NCI-H2227 (cell line): Measurements from ENCODE around the gene S100A3.
"Not testable (repeated sequence)": the region's sequence is repeated elsewhere in the genome, so short reads cannot be mapped to it uniquely, and the experiment has no call there.

ENCODE experiments used
- DNase-seq: peaks from one replicate; lab custom pipeline; 2025; ENCODE audit not compliant: unreplicated experiment; lab: John Stamatoyannopoulos, UW

S100A3 gene, protein sequence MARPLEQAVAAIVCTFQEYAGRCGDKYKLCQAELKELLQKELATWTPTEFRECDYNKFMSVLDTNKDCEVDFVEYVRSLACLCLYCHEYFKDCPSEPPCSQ

DNA sequence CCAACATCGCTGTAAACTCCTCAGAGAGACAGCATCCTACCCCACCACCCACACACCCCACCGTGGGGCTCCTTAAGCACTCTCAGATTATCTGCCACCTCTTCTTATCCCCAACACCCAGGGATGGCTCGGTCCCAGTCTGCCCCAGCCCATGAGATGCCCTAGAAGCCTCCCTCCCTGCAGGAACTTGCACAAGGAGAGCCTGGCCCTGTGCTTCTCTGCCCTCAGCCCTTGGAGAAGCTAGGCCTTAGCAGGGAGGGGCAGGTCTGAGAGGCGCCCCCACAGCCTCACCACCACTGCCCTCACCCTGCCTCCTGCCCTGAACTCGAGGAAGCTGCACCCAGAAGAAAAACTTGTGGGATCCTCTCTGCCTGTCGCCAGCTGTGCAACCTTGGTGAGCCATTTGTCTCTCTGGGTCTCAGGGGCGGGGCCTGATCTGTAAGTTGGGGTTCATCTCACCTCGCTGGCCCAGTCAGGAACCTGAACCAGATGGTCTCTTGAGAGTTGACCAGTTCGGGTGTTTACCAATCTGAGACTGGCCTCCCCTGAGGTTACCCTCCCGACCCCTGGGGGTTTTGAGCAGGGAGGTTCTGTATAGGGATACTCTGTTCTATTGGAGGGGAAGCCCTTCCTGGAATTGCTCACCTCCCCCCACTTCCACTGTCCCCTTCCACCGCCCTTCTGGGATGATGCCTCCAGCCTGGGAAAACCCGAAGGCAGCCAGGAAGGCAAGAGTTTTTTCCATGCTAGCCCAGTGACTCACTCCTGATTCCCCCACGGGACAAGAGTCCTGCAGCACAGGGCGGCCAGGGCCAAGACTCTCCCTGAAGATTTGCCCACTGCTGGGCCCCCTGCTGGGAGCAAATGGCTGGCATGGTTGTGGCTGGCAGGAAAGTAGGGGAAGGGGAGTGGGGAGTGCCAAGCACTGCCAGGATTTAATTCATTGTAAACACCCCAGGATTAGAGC lies at the start of gene S100A3:
Gene S100A3, minus strand, starts transcription at position 537 of the 967 bp plus-strand sequence. CDS start 773 bp downstream, outside the sequence.
- no peak for DNase-seq

DNA sequence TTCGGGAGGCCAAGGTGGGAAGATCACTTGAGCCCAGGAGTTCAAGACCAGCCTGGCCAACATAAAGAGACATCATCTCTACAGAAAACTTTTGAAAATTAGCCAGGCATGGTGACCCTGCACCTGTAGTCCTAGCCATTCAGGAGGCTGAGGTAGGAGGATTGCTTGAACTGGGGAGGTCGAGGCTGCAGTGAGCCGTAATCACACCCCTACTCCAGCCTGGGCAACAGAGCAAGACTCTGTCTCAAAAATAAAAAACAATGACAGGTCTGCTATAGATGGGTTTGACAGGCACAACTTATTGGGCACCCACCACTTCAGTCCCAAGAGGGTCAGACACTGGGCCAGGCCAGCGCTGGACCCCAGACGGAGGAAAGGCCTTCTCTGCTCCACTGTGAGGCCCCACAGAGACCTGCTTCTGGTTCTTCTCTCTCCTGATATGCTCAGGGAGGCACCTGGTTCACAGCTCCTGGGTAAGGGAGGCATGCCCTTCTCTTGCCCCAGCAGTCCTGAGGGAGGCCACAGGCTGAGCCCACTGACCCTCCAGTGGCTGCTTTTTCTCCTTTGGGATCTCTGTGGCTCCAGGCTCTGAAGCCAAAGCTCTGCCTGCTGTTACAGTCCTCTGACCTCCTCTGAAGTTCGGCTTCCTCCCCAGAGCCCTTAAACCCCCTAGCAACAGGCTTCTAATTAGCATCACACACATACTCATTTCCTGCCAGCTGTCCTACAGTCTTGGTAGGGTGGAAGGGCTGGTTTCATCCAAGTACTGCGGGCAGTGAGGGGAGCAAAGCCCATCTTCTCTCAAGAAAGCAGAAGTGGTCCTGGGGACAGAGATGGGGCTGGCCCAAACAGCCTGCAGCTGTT lies 49.5 kb upstream of the S100A3 start:
- DNase-seq, result no peak

DNA sequence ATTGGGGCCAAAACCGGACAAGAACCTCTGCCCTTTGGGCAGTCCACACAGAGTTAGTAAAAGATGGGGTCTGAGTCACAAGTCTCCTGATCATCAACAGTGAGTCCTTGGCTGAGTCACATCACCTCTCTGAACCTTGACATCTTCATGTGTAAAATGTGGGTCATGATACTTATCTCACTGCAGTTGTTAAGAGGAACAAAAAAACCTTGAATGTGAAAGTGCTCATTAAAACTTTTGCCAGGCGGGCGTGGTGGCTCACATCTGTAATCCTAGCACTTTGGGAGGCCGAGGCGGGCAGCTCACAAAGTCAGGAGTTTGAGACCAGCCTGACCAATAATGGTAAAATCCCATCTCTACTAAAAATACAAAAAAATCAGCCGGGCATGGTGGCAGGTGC lies 48.1 kb upstream of the S100A3 start:
- DNase-seq, result no peak

DNA sequence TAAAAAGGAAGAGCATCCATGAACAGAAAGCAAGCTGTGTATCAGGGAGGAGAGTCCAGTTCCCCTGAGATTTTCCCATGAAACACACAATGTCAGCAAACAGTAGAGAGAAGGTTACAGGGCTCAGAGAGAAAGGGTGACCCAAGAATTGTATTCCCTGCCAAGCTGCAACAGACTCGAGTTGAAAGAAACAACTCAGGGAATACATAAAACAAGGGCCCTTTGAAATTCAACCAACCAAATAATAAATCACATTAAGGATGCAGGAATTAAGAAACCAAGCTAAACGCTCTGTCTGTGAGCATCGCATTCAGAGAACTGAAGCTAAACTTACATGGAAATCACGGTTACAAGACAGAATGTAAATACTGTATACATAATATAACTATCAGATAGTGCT lies 43.7 kb upstream of the S100A3 start:
- no peak for DNase-seq

DNA sequence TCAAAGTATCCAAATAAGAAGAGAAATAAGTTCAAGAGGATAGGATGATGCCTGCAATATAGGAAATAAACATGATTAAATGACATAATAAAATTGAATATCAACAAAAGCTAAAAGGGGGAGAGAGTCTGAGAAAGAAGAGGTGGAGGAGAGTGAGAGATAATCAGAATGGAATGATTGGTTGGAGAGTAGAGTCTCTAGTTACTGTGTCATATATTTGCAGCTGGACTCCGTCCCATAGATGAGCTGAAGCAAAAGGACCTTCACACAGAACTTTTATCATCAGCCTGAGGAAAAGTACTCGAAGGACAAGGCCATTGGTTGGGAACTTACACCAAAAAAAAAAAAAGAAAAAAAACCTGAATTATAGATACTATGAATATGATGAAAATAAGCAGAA lies 39.4 kb upstream of the S100A3 start:
- DNase-seq, result no peak

DNA sequence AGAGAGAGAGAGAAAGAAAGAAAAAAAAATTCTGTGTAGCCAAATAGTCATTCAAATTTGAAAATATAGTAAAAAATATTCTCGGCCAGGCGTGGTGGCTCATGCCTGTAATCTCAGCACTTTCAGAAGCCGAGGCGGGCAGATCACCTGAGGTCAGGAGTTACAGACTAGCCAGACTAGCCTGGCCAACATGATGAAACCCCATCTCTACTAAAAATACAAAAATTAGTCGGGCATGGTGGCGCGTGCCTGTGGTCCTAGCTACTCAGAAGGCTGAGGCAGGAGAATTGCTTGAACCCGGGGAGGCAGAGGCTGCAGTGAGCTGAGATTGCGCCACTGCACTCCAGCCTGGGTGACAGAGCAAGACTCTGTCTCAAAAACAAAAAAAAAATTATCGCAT lies 39.0 kb upstream of the S100A3 start:
- DNase-seq, result not testable (repeated sequence)

DNA sequence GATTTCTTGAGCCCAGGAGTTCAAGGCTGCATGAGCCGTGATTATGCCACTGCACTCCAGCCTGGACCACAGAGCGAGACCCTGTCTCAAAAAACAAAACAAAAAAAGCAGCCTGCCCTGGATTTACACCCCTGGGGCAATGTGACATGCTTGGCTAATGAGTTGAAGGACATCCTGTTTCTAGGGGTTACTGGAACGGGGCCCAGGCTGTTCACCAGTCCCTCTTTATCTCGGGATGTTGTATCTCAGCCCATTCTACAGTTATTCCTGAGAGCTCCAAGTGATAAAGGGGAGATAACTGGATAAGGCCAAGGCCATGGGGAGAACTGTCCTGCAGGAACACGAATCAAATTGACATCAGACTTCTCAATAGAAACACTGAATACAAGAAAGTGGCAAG lies 38.3 kb upstream of the S100A3 start:
- no peak for DNase-seq

DNA sequence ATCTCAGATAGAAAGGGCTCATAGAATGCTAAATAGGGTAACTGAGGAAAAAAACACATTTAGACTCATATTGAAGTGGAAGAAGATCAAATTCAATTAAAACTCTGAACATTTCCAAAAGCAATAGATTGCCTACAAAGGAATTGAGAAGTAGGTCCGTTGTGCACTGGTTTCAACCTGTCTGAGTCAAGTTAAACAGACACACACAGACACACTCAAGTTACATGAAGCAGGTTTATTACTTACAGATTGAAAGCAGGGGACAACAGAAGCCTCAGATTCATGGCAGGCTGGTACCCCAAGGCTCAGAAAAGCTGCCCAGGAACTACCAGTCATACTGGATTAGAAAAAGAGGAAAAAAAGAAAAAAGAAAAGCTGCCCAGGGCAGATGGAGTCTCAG lies 37.3 kb upstream of the S100A3 start:
- DNase-seq, result no peak

DNA sequence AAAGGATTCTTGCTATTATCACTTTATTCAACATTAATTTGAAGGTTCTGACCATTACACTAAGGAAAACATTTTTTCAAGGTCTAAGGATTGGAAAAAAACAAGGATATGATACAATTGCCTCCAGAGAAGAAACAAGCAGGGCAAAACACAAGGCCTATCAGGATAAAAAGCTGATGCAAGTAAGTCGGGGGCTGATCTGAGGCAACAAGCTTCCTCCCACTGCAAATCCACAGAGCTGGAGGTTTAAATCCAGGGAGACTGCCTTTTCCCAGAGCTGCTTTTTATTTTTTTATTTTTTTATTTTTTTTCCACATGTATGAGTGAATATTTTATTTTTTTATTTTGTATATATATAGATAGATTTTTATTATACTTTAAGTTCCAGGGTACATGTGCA lies 35.9 kb upstream of the S100A3 start:
- DNase-seq, result no peak

DNA sequence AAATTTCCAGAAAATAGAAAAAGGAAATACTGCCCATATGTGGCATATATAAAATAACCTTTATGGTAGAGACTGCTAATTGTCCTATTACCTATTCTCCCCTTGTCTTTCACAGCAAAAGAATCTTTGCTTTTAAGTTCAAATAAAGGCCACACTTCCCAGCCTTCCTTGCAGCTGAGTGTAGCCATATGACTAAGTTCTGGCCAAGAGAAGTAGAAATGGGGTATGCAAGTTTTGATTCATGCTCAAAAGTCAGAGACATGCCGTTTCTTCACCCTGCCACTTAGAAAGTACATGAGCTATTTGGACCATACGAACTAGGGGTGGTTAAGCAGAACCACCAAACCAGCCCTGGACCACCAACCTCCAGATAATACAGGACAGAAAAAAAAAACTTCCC lies 34.9 kb upstream of the S100A3 start:
- no peak for DNase-seq

DNA sequence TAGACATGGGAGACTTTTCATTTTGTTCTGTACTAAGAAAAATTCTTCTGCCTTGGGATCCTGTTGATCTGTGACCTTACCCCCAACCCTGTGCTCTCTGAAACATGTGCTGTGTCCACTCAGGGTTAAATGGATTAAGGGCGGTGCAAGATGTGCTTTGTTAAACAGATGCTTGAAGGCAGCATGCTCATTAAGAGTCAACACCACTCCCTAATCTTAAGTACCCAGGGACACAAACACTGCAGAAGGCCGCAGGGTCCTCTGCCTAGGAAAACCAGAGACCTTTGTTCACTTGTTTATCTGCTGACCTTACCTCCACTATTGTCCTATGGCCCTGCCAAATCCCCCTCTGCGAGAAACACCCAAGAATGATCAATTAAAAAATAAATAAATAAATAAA lies 34.5 kb upstream of the S100A3 start:
- not testable (repeated sequence) for DNase-seq

DNA sequence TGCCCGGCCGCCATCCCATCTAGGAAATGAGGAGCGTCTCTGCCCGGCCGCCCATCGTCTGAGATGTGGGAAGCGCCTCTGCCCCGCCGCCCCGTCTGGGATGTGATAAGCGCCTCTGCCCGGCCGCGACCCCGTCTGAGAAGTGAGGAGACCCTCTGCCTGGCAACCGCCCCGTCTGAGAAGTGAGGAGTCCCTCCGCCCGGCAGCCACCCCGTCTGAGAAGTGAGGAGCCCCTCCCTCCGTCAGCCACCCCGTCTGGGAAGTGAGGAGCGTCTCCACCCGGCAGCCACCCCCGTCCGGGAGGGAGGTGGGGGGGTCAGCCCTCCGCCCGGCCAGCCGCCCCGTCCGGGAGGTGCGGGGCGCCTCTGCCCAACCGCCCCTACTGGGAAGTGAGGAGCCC lies 33.8 kb upstream of the S100A3 start:
- DNase-seq, result not testable (repeated sequence)

DNA sequence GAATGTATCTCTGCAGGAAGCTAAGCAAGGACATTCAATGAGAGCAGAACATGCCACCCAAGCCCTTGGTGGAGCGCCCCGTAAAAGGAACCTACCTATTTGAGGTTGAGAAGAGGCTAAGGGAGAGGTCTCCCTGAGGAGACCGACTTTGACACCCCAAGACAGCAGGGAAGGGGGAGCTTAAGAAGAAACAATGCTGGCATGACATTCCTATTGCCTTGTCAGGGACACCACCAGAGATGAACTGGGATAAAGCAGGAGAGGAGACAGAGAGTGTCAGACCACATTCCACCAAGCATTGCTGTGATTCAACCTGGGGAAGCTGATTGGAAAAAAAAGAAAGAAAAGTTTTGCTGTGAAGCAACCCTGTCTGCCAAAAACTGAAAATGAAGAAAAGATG lies 29.9 kb upstream of the S100A3 start:
- no peak for DNase-seq

DNA sequence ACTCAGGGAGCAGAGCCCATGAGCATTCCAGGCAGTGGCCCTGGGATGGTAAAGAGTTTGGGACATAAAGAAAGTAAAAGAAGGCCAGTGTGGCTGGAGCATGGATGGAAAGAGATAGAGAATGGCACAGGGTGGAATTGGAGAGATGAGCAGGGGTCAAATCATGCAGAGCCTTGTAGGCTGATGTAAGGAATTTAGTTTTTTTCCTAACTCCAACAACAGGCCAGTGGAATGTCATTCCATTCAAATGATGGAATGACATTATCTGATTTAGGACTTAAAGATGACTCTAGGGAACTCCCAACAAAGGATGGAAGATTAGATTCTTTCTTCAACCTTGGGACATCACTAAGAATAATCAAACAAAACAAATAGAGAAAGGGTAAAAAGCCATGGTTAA lies 29.4 kb upstream of the S100A3 start:
- no peak for DNase-seq

DNA sequence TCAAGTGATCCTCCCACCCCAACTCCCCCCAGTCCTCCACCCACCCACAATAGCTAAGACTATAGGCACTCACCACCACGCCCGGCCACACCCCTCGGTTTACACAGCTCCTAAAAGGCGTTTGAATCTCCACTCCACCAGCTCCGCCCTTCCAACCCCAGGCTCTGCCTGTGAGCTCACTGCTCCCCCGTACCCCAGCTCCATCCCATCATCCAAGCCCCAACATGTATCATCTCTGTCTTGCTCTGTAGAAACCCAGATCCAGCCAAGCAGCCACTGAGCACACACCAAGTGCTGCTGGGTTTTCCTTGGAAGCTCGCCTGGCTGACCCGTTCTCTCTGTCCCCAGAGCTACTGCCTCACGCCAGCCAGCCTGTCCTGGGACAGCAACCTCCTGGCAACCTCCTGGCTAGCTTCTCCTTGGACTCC lies 28.6 kb upstream of the S100A3 start:
- DNase-seq, result peak; percentile 57

DNA sequence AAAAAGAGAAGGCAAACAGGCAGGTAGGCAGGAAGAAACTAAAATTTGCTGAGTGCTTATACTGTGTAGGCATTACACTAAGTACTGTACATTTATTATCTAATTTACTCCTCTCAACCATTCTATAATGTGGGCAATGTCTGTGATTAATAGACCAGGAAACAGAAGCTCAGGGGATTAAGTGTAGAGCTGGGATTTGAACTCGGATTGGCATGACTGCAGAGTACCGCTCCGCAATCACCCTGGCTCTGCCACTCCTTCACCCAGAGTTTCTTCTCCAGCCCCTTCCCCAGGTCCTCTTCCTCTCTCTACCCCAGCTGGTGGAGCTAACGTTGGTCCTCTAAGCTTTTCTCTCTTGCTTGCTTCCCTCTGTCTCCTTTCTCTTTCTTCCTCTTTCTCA lies 28.1 kb upstream of the S100A3 start:
- no peak for DNase-seq

DNA sequence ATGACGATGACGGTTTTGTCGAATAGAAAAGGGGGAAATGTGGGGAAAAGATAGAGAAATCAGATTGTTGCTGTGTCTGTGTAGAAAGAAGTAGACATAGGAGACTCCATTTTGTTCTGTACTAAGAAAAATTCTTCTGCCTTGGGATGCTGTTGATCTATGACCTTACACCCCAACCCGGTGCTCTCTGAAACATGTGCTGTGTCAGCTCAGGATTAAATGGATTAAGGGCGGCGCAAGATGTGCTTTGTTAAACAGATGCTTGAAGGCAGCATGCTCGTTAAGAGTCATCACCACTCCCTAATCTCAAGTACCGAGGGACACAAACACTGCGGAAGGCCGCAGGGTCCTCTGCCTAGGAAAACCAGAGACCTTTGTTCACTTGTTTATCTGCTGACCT lies 26.4 kb upstream of the S100A3 start:
- DNase-seq, result not testable (repeated sequence)

DNA sequence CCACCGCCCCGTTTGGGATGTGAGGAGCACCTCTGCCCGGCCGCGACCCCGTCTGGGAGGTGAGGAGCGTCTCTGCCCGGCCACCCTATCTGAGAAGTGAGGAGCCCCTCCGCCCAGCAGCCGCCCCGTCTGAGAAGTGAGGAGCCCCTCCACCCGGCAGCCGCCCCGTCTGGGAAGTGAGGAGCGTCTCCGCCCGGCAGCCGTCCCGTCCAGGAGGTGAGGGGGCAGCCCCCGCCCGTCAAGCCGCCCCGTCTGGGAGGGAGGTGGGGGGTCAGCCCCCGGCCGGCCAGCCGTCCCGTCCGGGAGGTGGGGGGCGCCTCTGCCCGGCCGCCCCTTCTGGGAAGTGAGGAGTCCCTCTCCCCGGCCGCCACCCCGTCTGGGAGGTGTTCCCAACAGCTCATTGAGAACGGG lies 26.0 kb upstream of the S100A3 start:
- not testable (repeated sequence) for DNase-seq

DNA sequence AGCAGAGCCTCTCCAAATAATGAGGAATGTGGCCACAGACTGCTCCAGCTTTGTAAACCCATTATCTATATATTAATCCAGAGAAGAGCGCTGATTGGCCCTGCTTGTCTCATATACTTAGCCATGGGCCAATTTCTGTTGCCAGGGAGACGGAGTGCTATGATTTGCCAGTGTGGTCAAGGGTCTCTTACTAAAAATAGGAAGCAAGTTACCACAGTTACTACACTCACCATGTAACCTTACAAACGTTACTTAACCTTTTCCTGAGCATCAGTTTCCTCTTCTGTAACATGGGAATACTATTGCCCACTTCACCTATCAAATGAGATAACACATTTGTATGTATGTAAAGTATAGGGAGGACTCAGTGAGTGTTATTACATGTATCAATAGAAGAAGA lies 24.3 kb upstream of the S100A3 start:
- DNase-seq, result peak; percentile 38

DNA sequence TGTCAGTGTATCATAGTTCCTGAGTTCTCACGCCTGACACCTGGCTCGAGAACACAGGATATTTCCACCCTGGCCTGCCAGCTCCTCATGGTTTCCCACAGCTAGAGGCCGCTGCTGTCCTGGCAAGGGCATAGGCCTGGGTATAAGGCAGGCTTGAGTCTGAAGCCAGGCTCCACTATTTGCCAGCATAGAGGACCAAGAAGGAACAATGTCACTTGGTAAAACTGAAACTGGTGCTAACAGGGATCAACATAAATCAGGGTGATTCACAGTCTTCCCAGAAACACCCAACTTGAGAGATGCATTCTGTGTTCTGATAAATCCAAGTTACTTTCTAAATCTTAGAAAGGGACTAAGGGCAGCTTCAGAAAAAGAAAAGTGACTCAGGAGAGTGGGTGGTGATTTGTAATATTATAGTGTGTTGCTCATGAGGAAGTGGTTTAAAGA lies 23.5 kb upstream of the S100A3 start:
- peak; percentile 43 for DNase-seq

DNA sequence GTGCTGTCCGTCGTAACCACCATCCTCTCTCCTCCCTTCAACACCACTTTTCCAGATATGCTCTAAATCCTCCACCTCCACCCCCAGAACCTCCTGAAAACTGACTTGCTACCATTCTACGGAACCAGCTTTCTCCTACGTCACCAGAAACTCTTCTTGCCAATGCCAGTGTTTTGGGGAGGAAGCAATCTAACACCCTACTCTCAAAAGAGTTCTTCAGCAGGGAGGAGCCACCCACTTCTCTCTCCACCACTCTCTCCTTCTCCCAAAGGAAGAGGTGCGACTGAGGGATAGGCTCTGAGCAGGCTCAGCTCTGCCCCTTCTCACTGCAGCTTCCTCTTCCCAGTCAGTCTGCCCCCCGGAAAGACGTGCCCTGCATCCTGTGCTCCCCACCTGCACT lies 22.6 kb upstream of the S100A3 start:
- DNase-seq, result no peak

DNA sequence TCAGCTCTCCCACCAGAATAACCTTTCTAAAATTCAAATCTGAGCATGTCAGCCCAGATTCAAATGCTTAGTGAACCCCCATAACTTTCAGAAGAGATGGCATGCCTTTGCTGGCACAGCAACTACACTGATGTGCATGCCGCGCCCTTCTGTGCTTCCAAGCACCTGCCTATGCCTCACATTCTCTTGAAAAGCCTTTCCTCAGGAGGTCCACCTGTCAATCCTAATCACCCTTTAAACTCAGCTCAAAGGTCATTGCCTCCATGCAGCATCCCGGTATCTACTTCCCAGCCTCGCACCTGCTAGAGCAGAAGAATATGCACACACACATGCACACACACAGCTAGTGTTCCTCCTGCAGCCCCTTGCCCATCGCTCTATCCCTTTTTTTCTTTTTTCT lies 21.8 kb upstream of the S100A3 start:
- DNase-seq, result no peak
